22Rv1 (cell line): ENCODE data around the gene STIM1.

Experiments used
- ZFX ChIP-seq: fragments of 450-650 bp; IDR thresholded peaks from 2 replicates; pipeline ENCODE4 v1.6.1; 2017; ENCODE audit warnings: antibody characterized with exemption, borderline replicate concordance
- TF ChIP-seq, protein P1 (sequence below): fragments of 450-650 bp; IDR thresholded peaks from 2 replicates; pipeline ENCODE4 v1.5.1; 2017; ENCODE audit warnings: mild to moderate bottlenecking

DNA sequence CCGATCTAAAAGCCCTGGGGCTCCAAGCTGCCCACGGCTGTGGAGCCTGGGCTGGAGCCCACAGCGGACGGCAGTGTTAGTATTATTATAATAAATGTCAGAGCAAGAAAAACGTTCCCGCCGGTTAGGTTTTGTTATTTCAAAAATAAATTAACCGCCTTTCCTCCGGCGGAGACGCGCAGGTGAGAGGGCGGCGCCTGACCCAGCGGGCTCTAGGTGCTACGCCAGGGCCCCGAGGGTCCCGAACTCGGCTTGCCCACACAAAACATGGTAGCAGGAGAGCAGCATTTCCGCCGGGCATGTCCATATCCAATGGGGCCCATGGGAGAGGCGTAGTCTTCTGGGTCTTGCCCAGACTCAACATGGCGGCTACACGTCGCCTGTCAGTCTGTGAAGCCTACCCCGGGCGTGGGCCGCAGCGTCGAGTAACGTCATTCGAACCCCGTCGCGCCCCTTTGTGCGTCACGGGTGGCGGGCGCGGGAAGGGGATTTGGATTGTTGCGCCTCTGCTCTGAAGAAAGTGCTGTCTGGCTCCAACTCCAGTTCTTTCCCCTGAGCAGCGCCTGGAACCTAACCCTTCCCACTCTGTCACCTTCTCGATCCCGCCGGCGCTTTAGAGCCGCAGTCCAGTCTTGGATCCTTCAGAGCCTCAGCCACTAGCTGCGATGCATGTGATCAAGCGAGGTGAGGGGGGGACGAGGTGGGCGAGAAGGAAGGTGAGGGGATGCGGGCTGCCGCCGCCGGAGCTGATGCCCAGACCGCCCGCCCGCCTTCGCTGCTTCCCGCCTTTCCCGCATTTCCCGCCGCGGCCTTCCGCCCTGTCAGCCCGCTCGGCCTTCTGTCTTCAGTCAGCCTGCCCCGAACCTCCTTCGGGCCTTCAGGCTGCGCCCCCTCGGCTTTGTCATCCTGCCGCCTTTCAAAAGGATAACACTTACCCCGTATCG, 239.2 kb downstream of the STIM1 start, which contains the start of gene RRM1:
- TF ChIP-seq, protein P1, sequence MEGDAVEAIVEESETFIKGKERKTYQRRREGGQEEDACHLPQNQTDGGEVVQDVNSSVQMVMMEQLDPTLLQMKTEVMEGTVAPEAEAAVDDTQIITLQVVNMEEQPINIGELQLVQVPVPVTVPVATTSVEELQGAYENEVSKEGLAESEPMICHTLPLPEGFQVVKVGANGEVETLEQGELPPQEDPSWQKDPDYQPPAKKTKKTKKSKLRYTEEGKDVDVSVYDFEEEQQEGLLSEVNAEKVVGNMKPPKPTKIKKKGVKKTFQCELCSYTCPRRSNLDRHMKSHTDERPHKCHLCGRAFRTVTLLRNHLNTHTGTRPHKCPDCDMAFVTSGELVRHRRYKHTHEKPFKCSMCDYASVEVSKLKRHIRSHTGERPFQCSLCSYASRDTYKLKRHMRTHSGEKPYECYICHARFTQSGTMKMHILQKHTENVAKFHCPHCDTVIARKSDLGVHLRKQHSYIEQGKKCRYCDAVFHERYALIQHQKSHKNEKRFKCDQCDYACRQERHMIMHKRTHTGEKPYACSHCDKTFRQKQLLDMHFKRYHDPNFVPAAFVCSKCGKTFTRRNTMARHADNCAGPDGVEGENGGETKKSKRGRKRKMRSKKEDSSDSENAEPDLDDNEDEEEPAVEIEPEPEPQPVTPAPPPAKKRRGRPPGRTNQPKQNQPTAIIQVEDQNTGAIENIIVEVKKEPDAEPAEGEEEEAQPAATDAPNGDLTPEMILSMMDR = no peak
- TF ChIP-seq ZFX = no peak
